ENCODE data around the gene FAM204A.

Gene FAM204A

GRCh38 chr10:118290471-118290995 is 51.6 kb downstream of the FAM204A start:
- H2BK5ac ChIP-seq (ENCODE audit: low read depth, low read length, poor library complexity, severe bottlenecking): no peak overlapping the region
- no peak overlapping the region for H3K9ac ChIP-seq (ENCODE audit: low read length)
- no peak overlapping the region for H3K23ac ChIP-seq (ENCODE audit: low read length in 2 of 2)
- no peak overlapping the region for H3K14ac ChIP-seq (ENCODE audit: low read length in 2 of 2)
- no peak overlapping the region for H3K4ac ChIP-seq (ENCODE audit: low read depth in 1 of 2, low read length in 2 of 2)
- no peak overlapping the region for H2AFZ ChIP-seq (ENCODE audit: low read depth, low read length)
- DNase-seq: no peak
- peaks cover 7 to 30% of the 10 kb centered on the region in 2 experiments for H3K27me3 ChIP-seq (ENCODE audit: control insufficient read depth in 1 of 2, insufficient read depth in 1 of 2, low read length in 2 of 2)
- H3K9me3 ChIP-seq (ENCODE audit: control insufficient read depth, low read length): peaks cover 5% of the 10 kb centered on the region
- H2AK5ac ChIP-seq (ENCODE audit: low read length, severe bottlenecking): no peak overlapping the region
- H3K36me3 ChIP-seq (ENCODE audit: control insufficient read depth in 1 of 2, insufficient read depth in 2 of 2, low read depth in 1 of 2, low read length in 2 of 2): no peaks in the 10 kb centered on the region
- no peak overlapping the region for H2BK15ac ChIP-seq (ENCODE audit: low read depth, poor library complexity, severe bottlenecking)
- no peak overlapping the region for H2BK12ac ChIP-seq (ENCODE audit: low read length in 2 of 2)
- H3K4me1 ChIP-seq (ENCODE audit: control insufficient read depth, insufficient read depth, low read depth, low read length): no peaks in the 10 kb centered on the region
- WGBS: 83% methylated on average over 3 of the region's 3 CpGs
- no peak overlapping the region for H4K91ac ChIP-seq (ENCODE audit: low read length)
- H2BK120ac ChIP-seq (ENCODE audit: low read depth, low read length): no peak overlapping the region
- H3K4me3 ChIP-seq (ENCODE audit: insufficient read depth in 1 of 2, low read depth in 1 of 2, low read length in 2 of 2): no peak overlapping the region
- no peak overlapping the region for H3K4me2 ChIP-seq (ENCODE audit: low read length, poor library complexity, severe bottlenecking)
- H3K18ac ChIP-seq (ENCODE audit: low read depth in 1 of 2, low read length in 2 of 2): no peak overlapping the region
- H4K8ac ChIP-seq (ENCODE audit: low read length): no peak overlapping the region
- H3K27ac ChIP-seq (ENCODE audit: low read length, poor library complexity, severe bottlenecking): no peak overlapping the region
- no peaks in the 10 kb centered on the region for H3K79me1 ChIP-seq (replicated peaks; ENCODE audit: low read length, poor library complexity, severe bottlenecking)

- Histone ChIP-seq H2BK15ac (ENCODE audit: low read depth, poor library complexity, severe bottlenecking) (no peak overlapping the region), H2AFZ (ENCODE audit: low read depth, low read length) (no peak overlapping the region), H3K4ac (ENCODE audit: low read depth in 1 of 2, low read length in 2 of 2) (no peak overlapping the region), H2BK12ac (ENCODE audit: low read length in 2 of 2) (no peak overlapping the region), H3K27ac (ENCODE audit: low read length, poor library complexity, severe bottlenecking) (no peak overlapping the region), H3K4me1 (ENCODE audit: control insufficient read depth, insufficient read depth, low read depth, low read length) (no peaks in the 10 kb centered on the region), H2BK5ac (ENCODE audit: low read depth, low read length, poor library complexity, severe bottlenecking) (no peak overlapping the region), H3K4me3 (ENCODE audit: insufficient read depth in 1 of 2, low read depth in 1 of 2, low read length in 2 of 2) (no peak overlapping the region), H3K9me3 (ENCODE audit: control insufficient read depth, low read length) (peaks cover 5% of the 10 kb centered on the region), H3K4me2 (ENCODE audit: low read length, poor library complexity, severe bottlenecking) (no peak overlapping the region), H3K27me3 (ENCODE audit: control insufficient read depth in 1 of 2, insufficient read depth in 1 of 2, low read length in 2 of 2) (peaks cover 9 to 43% of the 10 kb centered on the region in 2 experiments), H2BK120ac (ENCODE audit: low read depth, low read length) (no peak overlapping the region), H3K23ac (ENCODE audit: low read length in 2 of 2) (no peak overlapping the region), H2AK5ac (ENCODE audit: low read length, severe bottlenecking) (no peak overlapping the region), H3K14ac (ENCODE audit: low read length in 2 of 2) (no peak overlapping the region), H3K36me3 (ENCODE audit: control insufficient read depth in 1 of 2, insufficient read depth in 2 of 2, low read depth in 1 of 2, low read length in 2 of 2) (no peaks in the 10 kb centered on the region), H3K9ac (ENCODE audit: low read length) (no peak overlapping the region), H3K79me1 (replicated peaks; ENCODE audit: low read length, poor library complexity, severe bottlenecking) (no peaks in the 10 kb centered on the region), H4K8ac (ENCODE audit: low read length) (no peak overlapping the region), H4K91ac (ENCODE audit: low read length) (no peak overlapping the region), H3K18ac (ENCODE audit: low read depth in 1 of 2, low read length in 2 of 2) (no peak overlapping the region)
- DNase-seq: no peak
- WGBS: 89% methylated on average over 7 of the region's 9 CpGs
Measured at GRCh38 chr10:118287076-118287806, 54.9 kb downstream of the FAM204A start.

- H3K9ac ChIP-seq (ENCODE audit: low read length): no peak overlapping the region
- no peak overlapping the region for H3K23ac ChIP-seq (ENCODE audit: low read length in 2 of 2)
- H2AFZ ChIP-seq (ENCODE audit: low read depth, low read length): no peak overlapping the region
- H2BK120ac ChIP-seq (ENCODE audit: low read depth, low read length): no peak overlapping the region
- peaks cover 9 to 43% of the 10 kb centered on the region in 2 experiments for H3K27me3 ChIP-seq (ENCODE audit: control insufficient read depth in 1 of 2, insufficient read depth in 1 of 2, low read length in 2 of 2)
- H2BK12ac ChIP-seq (ENCODE audit: low read length in 2 of 2): no peak overlapping the region
- H2BK15ac ChIP-seq (ENCODE audit: low read depth, poor library complexity, severe bottlenecking): no peak overlapping the region
- no peaks in the 10 kb centered on the region for H3K36me3 ChIP-seq (ENCODE audit: control insufficient read depth in 1 of 2, insufficient read depth in 2 of 2, low read depth in 1 of 2, low read length in 2 of 2)
- WGBS: 77% methylated on average over 15 of the region's 17 CpGs
- peaks cover 5% of the 10 kb centered on the region for H3K9me3 ChIP-seq (ENCODE audit: control insufficient read depth, low read length)
- no peak overlapping the region for H2AK5ac ChIP-seq (ENCODE audit: low read length, severe bottlenecking)
- no peak overlapping the region for H4K91ac ChIP-seq (ENCODE audit: low read length)
- no peaks in the 10 kb centered on the region for H3K79me1 ChIP-seq (replicated peaks; ENCODE audit: low read length, poor library complexity, severe bottlenecking)
- H3K4me2 ChIP-seq (ENCODE audit: low read length, poor library complexity, severe bottlenecking): no peak overlapping the region
- H4K8ac ChIP-seq (ENCODE audit: low read length): no peak overlapping the region
- no peak overlapping the region for H3K27ac ChIP-seq (ENCODE audit: low read length, poor library complexity, severe bottlenecking)
- H3K4me3 ChIP-seq (ENCODE audit: insufficient read depth in 1 of 2, low read depth in 1 of 2, low read length in 2 of 2): no peak overlapping the region
- peak overlapping the region in 1 of 2 experiments; percentile 55 for H3K14ac ChIP-seq (ENCODE audit: low read length in 2 of 2)
- DNase-seq: no peak
- H3K18ac ChIP-seq (ENCODE audit: low read depth in 1 of 2, low read length in 2 of 2): no peak overlapping the region
- no peak overlapping the region for H3K4ac ChIP-seq (ENCODE audit: low read depth in 1 of 2, low read length in 2 of 2)
- no peak overlapping the region for H2BK5ac ChIP-seq (ENCODE audit: low read depth, low read length, poor library complexity, severe bottlenecking)
- H3K4me1 ChIP-seq (ENCODE audit: control insufficient read depth, insufficient read depth, low read depth, low read length): no peaks in the 10 kb centered on the region
Measured at GRCh38 chr10:118286051-118286838, 55.9 kb downstream of the FAM204A start.

GRCh38 chr10:118282670-118283069 is 59.5 kb downstream of the FAM204A start:
- no peaks in the 10 kb centered on the region for H3K79me1 ChIP-seq (replicated peaks; ENCODE audit: low read length, poor library complexity, severe bottlenecking)
- H4K8ac ChIP-seq (ENCODE audit: low read length): no peak overlapping the region
- no peak overlapping the region for H2AK5ac ChIP-seq (ENCODE audit: low read length, severe bottlenecking)
- no peak overlapping the region for H2BK12ac ChIP-seq (ENCODE audit: low read length in 2 of 2)
- H2BK5ac ChIP-seq (ENCODE audit: low read depth, low read length, poor library complexity, severe bottlenecking): no peak overlapping the region
- peaks cover 9 to 35% of the 10 kb centered on the region in 2 experiments for H3K27me3 ChIP-seq (ENCODE audit: control insufficient read depth in 1 of 2, insufficient read depth in 1 of 2, low read length in 2 of 2)
- no peak overlapping the region for H2AFZ ChIP-seq (ENCODE audit: low read depth, low read length)
- DNase-seq: no peak
- peak overlapping the region; percentile 25 for H4K91ac ChIP-seq (ENCODE audit: low read length)
- no peak overlapping the region for H3K4ac ChIP-seq (ENCODE audit: low read depth in 1 of 2, low read length in 2 of 2)
- no peak overlapping the region for H2BK120ac ChIP-seq (ENCODE audit: low read depth, low read length)
- peak overlapping the region in 1 of 2 experiments; percentile 38 for H3K14ac ChIP-seq (ENCODE audit: low read length in 2 of 2)
- H3K27ac ChIP-seq (ENCODE audit: low read length, poor library complexity, severe bottlenecking): no peak overlapping the region
- no peak overlapping the region for H3K18ac ChIP-seq (ENCODE audit: low read depth in 1 of 2, low read length in 2 of 2)
- no CpG with 5 or more reads among the region's 1 CpG for WGBS
- no peak overlapping the region for H3K9ac ChIP-seq (ENCODE audit: low read length)
- no peak overlapping the region for H2BK15ac ChIP-seq (ENCODE audit: low read depth, poor library complexity, severe bottlenecking)
- no peak overlapping the region for H3K23ac ChIP-seq (ENCODE audit: low read length in 2 of 2)
- H3K36me3 ChIP-seq (ENCODE audit: control insufficient read depth in 1 of 2, insufficient read depth in 2 of 2, low read depth in 1 of 2, low read length in 2 of 2): no peaks in the 10 kb centered on the region
- H3K4me1 ChIP-seq (ENCODE audit: control insufficient read depth, insufficient read depth, low read depth, low read length): no peaks in the 10 kb centered on the region
- no peak overlapping the region for H3K4me3 ChIP-seq (ENCODE audit: insufficient read depth in 1 of 2, low read depth in 1 of 2, low read length in 2 of 2)
- H3K9me3 ChIP-seq (ENCODE audit: control insufficient read depth, low read length): peaks cover 13% of the 10 kb centered on the region
- no peak overlapping the region for H3K4me2 ChIP-seq (ENCODE audit: low read length, poor library complexity, severe bottlenecking)
